GM12878 (cell line): ENCODE results near the gene EIF5. TPM values are rescaled to one million over a fixed set of nuclear protein-coding genes. Genes with fewer than 3 reads are reported as not detected.

Experiments
- BMI1 ChIP-seq: fragments of 450-650 bp; IDR thresholded peaks from 2 replicates; pipeline ENCODE4 v1.6.1; 2016; ENCODE audit warnings: mild to moderate bottlenecking, moderate library complexity, borderline replicate concordance
- CHD1 ChIP-seq: IDR thresholded peaks from 2 replicates; pipeline ENCODE4 v1.6.1; 2012; ENCODE audit warnings: low read depth, low read length, improper control_type of control experiment
- DPF2 ChIP-seq: fragments of 450-650 bp; IDR thresholded peaks from 2 replicates; pipeline ENCODE4 v1.6.1; 2017; ENCODE audit warnings: mild to moderate bottlenecking
- EGR1 ChIP-seq, 2 experiments: IDR thresholded peaks; 1 replicate in 1 of 2; 2 replicates in 1 of 2; pipeline ENCODE4 v1.6.1; 2011 to 2012; ENCODE audit warnings: low read depth in 2 of 2, low read length in 2 of 2, borderline replicate concordance in 1 of 2, mild to moderate bottlenecking in 1 of 2, moderate library complexity in 1 of 2
- HDGF ChIP-seq: fragments of 450-650 bp; IDR thresholded peaks from 2 replicates; pipeline ENCODE4 v1.6.1; 2016; ENCODE audit warnings: antibody characterized with exemption
- IKZF2 ChIP-seq, 2 experiments: fragments of 450-650 bp; IDR thresholded peaks; 2 replicates each; pipeline ENCODE4 v1.6.1; 2017; ENCODE audit warnings: mild to moderate bottlenecking in 2 of 2, moderate library complexity in 2 of 2
- NFYA ChIP-seq: IDR thresholded peaks from 2 replicates; pipeline ENCODE4 v1.6.1; 2011; ENCODE audit warnings: low read depth, mild to moderate bottlenecking, low read length, improper control_type of control experiment, borderline replicate concordance
- POU2F2 ChIP-seq: IDR thresholded peaks from 3 replicates; pipeline ENCODE4 v1.6.1; 2011; ENCODE audit warnings: low read depth, mild to moderate bottlenecking, low read length, borderline replicate concordance
- SIN3A ChIP-seq: IDR thresholded peaks from 2 replicates; pipeline ENCODE4 v1.6.1; 2012; ENCODE audit warnings: low read depth, low read length, improper control_type of control experiment
- WRNIP1 ChIP-seq: IDR thresholded peaks from 2 replicates; pipeline ENCODE4 v1.6.1; 2011; ENCODE audit warnings: low read depth, low read length, improper control_type of control experiment, borderline replicate concordance
- ZZZ3 ChIP-seq: IDR thresholded peaks from 2 replicates; pipeline ENCODE4 v1.6.1; 2011; ENCODE audit warnings: low read depth; ENCODE audit not compliant: control insufficient read depth, insufficient read length
- polyA plus RNA-seq, 11 experiments: library from polyadenylated mRNA; depleted of rRNA in 4 of 11; unstranded in 6 of 11; stranded (reverse) in 5 of 11; fragments of >200 nt; fragmentation: Nextera tagmentation in 4 of 11; fragmentation: Illumina TruSeq in 1 of 11; extraction: Ambion mirVana in 4 of 11; extraction: Trizol in 1 of 11; gene quantifications; 1 replicate in 1 of 11; 2 replicates in 10 of 11; pipeline versions ENCODE4 v1.2.1 to v1.2.3, GENCODE V29; 2011 to 2016; ENCODE audit warnings: inconsistent platforms in 2 of 11, missing spikeins in 2 of 11, low read depth in 1 of 11
- total RNA-seq, 4 experiments: library from RNA; depleted of rRNA in 3 of 4; stranded (reverse); fragments of >200 nt in 3 of 4; fragmentation: Illumina TruSeq in 1 of 4; extraction: Trizol in 1 of 4; gene quantifications; 2 replicates each; pipeline versions ENCODE4 v1.2.1 to v1.2.3, GENCODE V29; 2013 to 2021
- TF ChIP-seq, protein P1 (sequence below): fragments of 450-650 bp; IDR thresholded peaks from 2 replicates; pipeline ENCODE4 v1.6.1; 2017; ENCODE audit warnings: mild to moderate bottlenecking, moderate library complexity
- TF ChIP-seq, protein P2 (sequence below): fragments of 450-650 bp; IDR thresholded peaks from 2 replicates; pipeline ENCODE4 v1.6.1; 2017; ENCODE audit warnings: low read depth, mild to moderate bottlenecking, moderate library complexity
- TF ChIP-seq, protein P3 (sequence below): fragments of 450-650 bp; IDR thresholded peaks from 2 replicates; pipeline ENCODE4 v1.6.1; 2018; ENCODE audit warnings: mild to moderate bottlenecking, low read depth, moderate library complexity; ENCODE audit not compliant: partially characterized antibody

Gene EIF5
- total and polyA plus RNA-seq, 10 of the 15 experiments (the other 5 are each of a cell fraction or from before 2014, with no cell fraction given): 51.2 to 360 (median 115) TPM

DNA sequence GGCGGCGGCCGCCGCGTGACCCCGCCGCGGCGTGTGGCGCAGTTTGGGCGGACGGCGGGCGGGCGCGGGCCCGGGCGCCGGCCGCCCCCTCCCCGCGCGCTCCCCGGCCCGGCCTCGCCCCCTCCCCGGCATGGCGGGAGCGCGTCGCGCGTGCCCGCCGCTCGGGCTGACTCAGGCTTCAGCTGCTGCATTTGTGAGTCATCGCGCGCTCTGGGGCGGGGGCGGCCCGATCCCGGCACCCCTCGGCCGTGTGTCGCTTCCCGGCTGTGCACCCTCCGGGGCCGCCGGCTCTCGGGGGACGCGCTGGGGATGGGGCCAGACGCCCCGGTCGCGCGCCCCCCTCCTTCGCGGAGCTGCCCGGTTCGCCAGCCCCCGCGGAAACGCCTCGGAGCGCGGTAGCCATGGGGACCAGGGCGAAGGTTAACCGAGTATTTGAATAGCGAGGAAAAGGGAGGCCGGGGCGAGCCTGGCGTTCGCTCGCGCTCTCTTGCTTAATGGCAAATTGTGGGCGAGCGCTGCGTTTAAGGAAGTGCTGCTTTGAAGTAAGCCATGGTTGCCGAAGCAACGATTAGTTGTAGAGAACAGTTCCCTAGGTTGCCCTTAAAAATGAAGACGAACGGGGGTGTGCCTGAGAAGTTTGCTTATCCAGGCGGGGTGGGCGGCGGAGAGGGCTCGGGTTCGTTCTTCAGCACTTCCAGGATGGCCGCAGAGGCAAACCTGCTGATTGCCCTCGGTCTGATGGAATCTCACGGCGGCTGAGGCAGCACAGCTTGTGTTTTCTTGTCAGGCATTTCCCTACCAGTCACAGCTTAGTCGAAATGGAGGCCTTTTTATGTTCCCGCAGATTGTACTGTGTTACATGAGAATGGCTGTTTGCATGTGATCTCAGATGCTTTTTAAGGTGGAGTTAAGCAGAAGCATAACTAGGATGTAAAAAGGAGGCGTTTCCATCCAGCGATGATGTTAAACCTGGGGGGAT is 896 bp downstream of the EIF5 start (continued):
- TF ChIP-seq BMI1: peak; percentile 86
- TF ChIP-seq SIN3A: peak; percentile 61; the same call in 1 of the 2 replicates
- TF ChIP-seq POU2F2: no peak
- TF ChIP-seq NFYA: no peak
- TF ChIP-seq, protein P1, sequence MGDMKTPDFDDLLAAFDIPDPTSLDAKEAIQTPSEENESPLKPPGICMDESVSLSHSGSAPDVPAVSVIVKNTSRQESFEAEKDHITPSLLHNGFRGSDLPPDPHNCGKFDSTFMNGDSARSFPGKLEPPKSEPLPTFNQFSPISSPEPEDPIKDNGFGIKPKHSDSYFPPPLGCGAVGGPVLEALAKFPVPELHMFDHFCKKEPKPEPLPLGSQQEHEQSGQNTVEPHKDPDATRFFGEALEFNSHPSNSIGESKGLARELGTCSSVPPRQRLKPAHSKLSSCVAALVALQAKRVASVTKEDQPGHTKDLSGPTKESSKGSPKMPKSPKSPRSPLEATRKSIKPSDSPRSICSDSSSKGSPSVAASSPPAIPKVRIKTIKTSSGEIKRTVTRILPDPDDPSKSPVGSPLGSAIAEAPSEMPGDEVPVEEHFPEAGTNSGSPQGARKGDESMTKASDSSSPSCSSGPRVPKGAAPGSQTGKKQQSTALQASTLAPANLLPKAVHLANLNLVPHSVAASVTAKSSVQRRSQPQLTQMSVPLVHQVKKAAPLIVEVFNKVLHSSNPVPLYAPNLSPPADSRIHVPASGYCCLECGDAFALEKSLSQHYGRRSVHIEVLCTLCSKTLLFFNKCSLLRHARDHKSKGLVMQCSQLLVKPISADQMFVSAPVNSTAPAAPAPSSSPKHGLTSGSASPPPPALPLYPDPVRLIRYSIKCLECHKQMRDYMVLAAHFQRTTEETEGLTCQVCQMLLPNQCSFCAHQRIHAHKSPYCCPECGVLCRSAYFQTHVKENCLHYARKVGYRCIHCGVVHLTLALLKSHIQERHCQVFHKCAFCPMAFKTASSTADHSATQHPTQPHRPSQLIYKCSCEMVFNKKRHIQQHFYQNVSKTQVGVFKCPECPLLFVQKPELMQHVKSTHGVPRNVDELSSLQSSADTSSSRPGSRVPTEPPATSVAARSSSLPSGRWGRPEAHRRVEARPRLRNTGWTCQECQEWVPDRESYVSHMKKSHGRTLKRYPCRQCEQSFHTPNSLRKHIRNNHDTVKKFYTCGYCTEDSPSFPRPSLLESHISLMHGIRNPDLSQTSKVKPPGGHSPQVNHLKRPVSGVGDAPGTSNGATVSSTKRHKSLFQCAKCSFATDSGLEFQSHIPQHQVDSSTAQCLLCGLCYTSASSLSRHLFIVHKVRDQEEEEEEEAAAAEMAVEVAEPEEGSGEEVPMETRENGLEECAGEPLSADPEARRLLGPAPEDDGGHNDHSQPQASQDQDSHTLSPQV: no peak
- peak; percentile 77; the same call in 1 of the 2 replicates for TF ChIP-seq CHD1
- TF ChIP-seq ZZZ3: no peak
- peak; percentile 20 for TF ChIP-seq DPF2
- 0 out of 2 replicates have a peak, but pooled peaks have one; percentile 52 for TF ChIP-seq HDGF
- TF ChIP-seq WRNIP1: 0 out of 2 replicates have a peak, but pooled peaks have one; percentile 14
- TF ChIP-seq, protein P2, sequence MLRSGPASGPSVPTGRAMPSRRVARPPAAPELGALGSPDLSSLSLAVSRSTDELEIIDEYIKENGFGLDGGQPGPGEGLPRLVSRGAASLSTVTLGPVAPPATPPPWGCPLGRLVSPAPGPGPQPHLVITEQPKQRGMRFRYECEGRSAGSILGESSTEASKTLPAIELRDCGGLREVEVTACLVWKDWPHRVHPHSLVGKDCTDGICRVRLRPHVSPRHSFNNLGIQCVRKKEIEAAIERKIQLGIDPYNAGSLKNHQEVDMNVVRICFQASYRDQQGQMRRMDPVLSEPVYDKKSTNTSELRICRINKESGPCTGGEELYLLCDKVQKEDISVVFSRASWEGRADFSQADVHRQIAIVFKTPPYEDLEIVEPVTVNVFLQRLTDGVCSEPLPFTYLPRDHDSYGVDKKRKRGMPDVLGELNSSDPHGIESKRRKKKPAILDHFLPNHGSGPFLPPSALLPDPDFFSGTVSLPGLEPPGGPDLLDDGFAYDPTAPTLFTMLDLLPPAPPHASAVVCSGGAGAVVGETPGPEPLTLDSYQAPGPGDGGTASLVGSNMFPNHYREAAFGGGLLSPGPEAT: peak; percentile 47; the same call in 1 of the 2 replicates
- TF ChIP-seq EGR1 (IDR thresholded peaks at IDR 0.05; ENCODE audit: borderline replicate concordance in 1 of 2, low read depth in 2 of 2, low read length in 2 of 2): peak in 1 of 2 experiments; percentile 71; a peak in 2 of 3 replicates
- TF ChIP-seq IKZF2 (IDR thresholded peaks at IDR 0.05): peak in 1 of 2 experiments; percentile 16; a peak in 1 of 4 replicates
- TF ChIP-seq, protein P3, sequence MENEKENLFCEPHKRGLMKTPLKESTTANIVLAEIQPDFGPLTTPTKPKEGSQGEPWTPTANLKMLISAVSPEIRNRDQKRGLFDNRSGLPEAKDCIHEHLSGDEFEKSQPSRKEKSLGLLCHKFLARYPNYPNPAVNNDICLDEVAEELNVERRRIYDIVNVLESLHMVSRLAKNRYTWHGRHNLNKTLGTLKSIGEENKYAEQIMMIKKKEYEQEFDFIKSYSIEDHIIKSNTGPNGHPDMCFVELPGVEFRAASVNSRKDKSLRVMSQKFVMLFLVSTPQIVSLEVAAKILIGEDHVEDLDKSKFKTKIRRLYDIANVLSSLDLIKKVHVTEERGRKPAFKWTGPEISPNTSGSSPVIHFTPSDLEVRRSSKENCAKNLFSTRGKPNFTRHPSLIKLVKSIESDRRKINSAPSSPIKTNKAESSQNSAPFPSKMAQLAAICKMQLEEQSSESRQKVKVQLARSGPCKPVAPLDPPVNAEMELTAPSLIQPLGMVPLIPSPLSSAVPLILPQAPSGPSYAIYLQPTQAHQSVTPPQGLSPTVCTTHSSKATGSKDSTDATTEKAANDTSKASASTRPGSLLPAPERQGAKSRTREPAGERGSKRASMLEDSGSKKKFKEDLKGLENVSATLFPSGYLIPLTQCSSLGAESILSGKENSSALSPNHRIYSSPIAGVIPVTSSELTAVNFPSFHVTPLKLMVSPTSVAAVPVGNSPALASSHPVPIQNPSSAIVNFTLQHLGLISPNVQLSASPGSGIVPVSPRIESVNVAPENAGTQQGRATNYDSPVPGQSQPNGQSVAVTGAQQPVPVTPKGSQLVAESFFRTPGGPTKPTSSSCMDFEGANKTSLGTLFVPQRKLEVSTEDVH: peak; percentile 38
- TF ChIP-seq, all 136 proteins: peak for 30
